SH-SY5Y (cell line): ENCODE results near the gene BAK1.

Experiments
- GATA2 ChIP-seq: IDR thresholded peaks from 2 replicates; pipeline ENCODE4 v1.6.1; 2011; ENCODE audit warnings: mild to moderate bottlenecking, low read depth, low read length
- GATA3 ChIP-seq: IDR thresholded peaks from 2 replicates; pipeline ENCODE4 v1.6.1; 2011; ENCODE audit warnings: low read depth, mild to moderate bottlenecking, low read length, moderate library complexity

The BAK1 gene

DNA sequence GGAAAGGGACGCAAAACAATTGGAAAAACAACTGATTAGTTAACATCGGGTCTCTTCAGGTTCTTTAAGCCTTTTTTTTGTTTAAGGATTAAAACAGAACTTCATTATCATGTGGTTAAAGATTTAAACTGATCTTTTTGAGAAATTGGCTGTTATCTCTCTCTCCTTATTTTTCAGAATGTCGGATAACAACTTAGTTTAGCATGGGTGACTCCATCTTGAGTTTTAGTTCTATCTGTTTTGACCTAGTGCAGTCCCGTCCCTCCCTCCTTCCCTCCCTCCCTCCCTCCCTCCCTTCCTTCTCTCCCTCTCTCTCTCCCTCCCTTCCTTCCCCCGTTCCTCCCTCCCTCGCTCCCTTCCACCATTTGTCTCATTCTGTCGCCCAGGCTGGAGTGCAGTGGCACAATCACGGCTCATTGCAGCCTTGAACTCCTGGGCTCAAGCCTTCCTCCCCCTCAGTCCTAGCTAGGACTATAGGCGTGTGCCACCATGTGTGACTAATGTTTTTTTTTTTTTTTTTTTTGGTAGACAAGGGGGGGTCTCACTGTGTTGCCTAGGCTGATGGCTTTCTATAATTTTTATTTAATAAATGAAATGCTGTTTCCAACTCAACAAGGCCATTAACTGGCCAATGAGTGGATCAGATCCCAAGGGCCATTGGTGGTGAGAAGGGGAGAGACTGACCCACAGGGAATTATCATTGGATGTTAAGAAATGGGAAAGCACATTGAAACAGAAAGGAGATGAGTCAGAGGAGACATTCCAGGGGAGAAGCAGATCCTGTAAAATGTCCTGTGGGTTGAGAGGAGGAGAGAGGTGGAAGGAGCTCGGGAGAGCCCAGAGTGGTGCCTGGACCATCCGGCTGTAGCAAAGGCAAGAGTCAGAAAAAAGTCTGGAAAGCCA lies 13.6 kb downstream of the BAK1 start:
- TF ChIP-seq GATA3 (no peak), GATA2 (no peak)

DNA sequence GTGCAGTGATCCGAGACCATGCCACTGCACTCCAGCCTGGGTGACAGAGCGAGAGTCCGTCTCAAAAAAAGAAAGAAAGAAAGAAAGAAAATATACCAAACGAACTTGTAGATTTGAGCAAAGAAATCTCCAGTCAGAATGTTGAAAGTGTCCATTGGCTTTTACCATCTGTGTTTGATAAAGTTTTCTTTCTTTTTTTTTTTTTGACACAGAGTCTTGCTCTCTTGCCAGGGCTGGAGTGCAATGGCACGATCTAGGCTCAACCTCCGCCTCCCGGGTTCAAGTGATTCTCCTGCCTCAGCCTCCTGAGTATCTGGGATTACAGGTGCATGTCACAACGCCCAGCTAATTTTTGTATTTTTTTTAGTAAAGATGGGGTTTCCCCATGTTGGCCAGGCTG lies 21.3 kb downstream of the BAK1 start:
- TF ChIP-seq GATA2, result no peak
- no peak for TF ChIP-seq GATA3

DNA sequence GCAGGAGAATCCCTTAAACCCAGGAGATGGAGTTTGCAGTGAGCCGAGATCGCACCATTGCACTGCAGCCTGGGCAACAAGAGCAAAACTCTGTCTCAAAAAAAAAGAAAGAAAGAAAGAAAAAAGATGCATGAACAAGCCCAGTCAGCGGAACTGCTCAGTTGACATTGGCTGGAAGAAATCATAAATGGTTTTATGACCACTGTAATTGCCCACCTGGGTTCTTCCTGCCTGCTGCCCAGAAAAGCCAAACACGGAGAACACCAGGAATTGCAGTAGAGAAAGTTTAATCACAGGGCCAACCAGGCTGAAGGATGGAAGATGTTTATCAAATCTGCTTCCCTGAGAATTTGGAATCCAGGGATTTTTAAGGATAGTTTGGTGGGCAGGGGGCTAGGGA lies 22.7 kb downstream of the BAK1 start:
- no peak for TF ChIP-seq GATA2
- no peak for TF ChIP-seq GATA3

DNA sequence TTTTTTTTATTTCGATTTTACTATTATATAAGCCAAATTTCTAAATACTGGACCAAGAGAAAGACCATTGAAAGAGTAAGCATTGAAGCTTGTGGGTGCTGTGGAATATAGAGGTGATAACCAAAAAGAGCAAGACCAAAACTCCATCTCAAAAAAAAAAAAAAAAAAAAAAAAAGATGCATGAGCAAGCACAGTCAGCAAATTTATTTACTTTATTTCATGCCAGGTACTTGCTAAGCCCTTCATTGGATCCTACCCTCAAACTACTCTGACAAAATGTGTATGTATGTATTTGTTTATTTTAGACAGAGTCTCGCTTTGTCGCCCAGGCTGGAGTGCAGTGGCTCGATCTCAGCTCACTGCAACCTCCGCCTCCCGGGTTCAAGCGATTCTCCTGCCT lies 27.8 kb downstream of the BAK1 start:
- TF ChIP-seq GATA2 (no peak), GATA3 (no peak)

DNA sequence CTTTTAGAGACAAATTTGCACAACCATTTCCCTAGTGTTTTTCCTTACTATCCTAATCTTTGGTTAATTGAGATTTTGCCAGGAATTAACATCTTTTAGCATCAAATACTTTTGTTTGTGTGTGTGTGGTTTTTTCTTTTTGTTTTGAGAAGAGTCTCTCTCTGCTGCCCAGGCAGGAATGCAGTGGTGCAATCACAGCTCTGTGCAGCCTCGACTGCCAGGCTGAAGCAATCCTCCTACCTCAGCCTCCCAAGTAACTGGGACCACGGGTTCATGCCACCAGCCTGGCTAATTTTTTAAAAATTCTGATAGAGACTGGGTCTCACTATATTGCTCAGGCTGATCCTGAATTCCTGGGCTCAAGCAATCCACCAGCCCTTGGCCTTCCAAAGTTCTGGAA lies 28.5 kb downstream of the BAK1 start:
- no peak for TF ChIP-seq GATA3
- no peak for TF ChIP-seq GATA2

DNA sequence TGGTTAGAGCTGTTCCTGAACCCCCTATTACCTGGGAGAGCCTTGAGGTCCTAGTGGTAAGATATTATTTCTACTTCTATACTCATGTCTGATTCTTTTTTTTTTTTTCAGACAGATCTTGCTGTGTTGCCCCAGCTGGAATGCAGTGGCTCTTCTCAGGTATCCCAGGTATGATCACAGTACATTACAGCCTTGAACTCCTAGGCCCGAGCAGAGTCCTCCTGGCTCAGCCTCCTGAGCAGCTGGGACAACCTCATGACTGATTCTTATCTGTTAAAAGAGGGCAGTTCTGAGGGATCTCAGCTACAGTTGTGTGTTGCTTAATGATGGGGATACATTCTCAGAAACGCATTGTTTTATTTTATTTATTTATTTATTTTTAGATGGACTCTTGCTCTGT lies 30.2 kb downstream of the BAK1 start:
- TF ChIP-seq GATA2 (no peak), GATA3 (no peak)

DNA sequence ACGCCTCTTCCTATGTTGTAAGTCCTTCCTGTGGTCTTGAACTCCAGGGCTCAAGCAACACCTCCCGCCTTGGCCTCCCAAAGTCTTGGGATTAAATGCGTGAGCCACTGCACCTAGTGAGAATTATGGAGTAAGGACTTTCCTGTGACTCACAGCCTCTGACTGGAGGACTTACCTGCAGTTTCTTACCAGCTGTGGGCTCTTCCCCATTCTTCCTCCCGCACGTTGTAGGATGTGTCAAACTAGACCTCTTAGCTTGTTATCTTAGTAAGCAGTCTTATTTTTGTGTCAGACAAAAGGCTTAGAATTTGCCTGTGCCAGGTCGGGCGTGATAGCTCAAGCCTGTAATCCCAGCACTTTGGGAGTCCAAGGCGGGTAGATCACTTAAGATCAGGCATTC lies 30.9 kb downstream of the BAK1 start:
- TF ChIP-seq GATA2 (no peak), GATA3 (no peak)

DNA sequence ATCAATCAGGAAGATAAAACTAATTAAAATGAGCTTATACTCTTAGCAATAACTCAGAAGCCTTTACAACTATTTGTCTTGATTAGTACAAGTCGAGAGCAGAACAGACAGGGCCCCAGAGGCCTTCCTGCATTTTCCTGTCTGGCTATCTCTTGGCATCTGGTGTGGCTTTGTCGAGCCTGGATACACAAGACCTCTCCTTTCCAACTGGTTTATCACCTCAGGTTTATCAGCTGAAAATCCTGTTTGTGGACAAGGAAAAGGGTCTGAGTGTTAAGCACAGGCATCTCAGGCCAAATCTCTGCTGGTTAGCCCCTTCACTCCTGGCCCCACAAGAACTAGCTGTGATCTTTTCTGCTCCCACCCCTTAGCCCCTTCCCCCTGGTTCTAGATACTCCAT lies 32.6 kb downstream of the BAK1 start:
- TF ChIP-seq GATA3 (no peak), GATA2 (peak; percentile 68)

DNA sequence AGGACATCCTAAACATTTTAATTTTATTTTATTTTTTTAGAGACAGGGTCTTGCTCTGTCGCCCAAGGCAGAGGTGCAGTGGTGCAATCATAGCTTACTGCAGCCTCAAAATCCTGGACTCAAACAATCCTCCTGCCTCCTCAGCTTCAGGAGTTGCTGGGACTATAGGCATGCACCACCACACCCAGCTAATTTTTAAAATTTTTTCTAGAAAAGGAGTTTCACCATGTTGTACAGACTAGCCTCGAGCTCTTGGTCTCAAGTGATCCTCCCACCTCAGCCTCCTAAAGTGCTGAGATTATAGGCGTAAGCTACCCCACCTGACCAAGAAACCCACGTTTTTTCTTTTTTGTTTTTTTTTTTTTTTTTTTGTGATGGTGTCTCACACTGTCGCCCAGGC lies 33.3 kb downstream of the BAK1 start:
- TF ChIP-seq GATA2 (no peak), GATA3 (no peak)

DNA sequence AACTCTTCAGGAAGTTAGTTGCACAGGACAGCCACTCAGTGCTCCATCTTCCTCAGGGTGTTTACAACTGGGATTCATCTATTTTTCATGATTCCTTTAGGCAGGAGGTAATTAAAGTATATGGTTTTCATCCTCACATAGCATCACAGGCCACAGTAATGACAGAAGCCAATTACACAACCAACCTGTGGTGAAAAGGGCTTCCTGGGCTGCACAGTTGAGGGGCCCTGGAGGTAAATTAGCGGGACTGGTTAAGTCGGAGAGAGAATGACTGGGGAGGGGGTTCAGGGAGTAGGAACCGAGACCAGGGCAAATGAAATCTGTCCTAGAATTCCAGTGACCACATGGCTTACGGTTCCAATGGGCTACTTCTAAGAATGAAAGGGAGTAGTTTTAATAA lies 37.0 kb downstream of the BAK1 start:
- TF ChIP-seq GATA3 (no peak), GATA2 (no peak)

DNA sequence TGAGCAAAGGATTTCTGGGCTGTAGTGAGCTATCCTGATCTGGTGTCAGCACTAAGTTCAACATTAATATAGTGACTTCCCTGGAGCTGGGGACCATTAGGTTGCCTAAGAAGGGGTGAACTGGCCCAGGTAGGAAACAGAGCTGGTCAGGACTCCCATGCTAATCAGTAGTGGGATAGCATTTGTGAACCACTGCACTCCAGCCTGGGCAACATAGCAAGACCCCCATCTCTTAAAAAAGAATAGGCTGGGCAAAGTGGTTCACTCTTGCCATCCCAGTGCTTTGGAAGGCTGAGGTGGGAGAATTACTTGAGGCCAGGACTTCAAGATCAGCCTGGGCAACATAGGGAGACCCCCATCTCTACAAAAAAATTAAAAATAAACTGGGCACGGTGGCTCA lies 39.3 kb downstream of the BAK1 start:
- TF ChIP-seq GATA3 (no peak), GATA2 (no peak)

DNA sequence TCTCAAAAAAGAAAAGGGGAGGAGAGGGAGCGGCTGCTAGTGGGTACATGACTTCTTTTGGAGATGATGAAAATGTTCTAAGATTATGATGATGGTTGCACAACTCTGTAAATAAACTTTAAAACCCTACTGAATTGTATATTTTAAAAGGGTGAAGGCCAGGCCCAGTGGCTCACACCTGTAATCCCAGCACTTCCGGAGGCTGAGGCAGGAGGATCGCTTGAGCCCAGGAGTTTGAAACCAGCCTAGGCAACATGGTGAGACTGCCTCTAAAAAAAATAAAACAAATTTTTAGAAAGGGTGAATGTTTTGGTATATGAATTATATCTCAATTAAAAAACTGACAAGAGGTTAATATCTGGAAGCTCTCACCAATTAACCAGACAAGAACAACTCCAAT lies 45.4 kb downstream of the BAK1 start:
- TF ChIP-seq GATA2, result no peak
- TF ChIP-seq GATA3, result no peak
